Measurements from ENCODE around the gene GCSAML.

The GCSAML gene

GRCh38 chr1:247557926-247558674, 9.2 kb downstream of the GCSAML start:
- no peak overlapping the region for H3K4me3 ChIP-seq (ENCODE audit: low read depth, low read length)
- TF ChIP-seq GLI4 (tag by site-specific recombination; IDR thresholded peaks at IDR 0.05) (no peak), ZNF785 (tag by site-specific recombination; IDR thresholded peaks at IDR 0.05) (no peak), ZNF571 (tag by site-specific recombination; IDR thresholded peaks at IDR 0.05) (no peak), SALL2 (tag by site-specific recombination; IDR thresholded peaks at IDR 0.05; ENCODE audit: borderline replicate concordance) (no peak), HOXD13 (CRISPR knock-in tag; IDR thresholded peaks at IDR 0.05; ENCODE audit: borderline replicate concordance) (no peak), ZNF596 (tag by site-specific recombination; IDR thresholded peaks at IDR 0.05) (no peak), KLF7 (tag by site-specific recombination; IDR thresholded peaks at IDR 0.05; ENCODE audit: borderline replicate concordance) (no peak), SP3 (tag by site-specific recombination; IDR thresholded peaks at IDR 0.05) (no peak), ZNF311 (tag by site-specific recombination; IDR thresholded peaks at IDR 0.05; ENCODE audit: borderline replicate concordance) (no peak), ZNF658 (tag by site-specific recombination; IDR thresholded peaks at IDR 0.05) (no peak), ZNF280C (tag by site-specific recombination; IDR thresholded peaks at IDR 0.05) (no peak), ZNF184 (tag by site-specific recombination; IDR thresholded peaks at IDR 0.05) (no peak), ZNF26 (tag by site-specific recombination; IDR thresholded peaks at IDR 0.05) (no peak), GLIS1 (tag by site-specific recombination; IDR thresholded peaks at IDR 0.05) (no peak), PATZ1 (tag by site-specific recombination; IDR thresholded peaks at IDR 0.05) (no peak), KLF16 (tag by site-specific recombination; IDR thresholded peaks at IDR 0.05) (no peak), MYNN (tag by site-specific recombination; IDR thresholded peaks at IDR 0.05; ENCODE audit: borderline replicate concordance) (no peak), REST (tag by site-specific recombination; IDR thresholded peaks at IDR 0.05) (no peak), SETDB1 (IDR thresholded peaks at IDR 0.05; ENCODE audit: insufficient read length, low read length) (no peak), ZNF335 (tag by site-specific recombination; conservative IDR thresholded peaks at IDR 0.05) (no peak)
- H3K27ac ChIP-seq (ENCODE audit: extremely low read depth, low read depth, low read length): no peak overlapping the region
- no peaks in the 10 kb centered on the region for H3K4me1 ChIP-seq (ENCODE audit: control insufficient read depth, insufficient read depth, low read length)
- no peaks in the 10 kb centered on the region for H3K9me3 ChIP-seq (ENCODE audit: control insufficient read depth, insufficient read depth, low read depth, low read length)
- no peaks in the 10 kb centered on the region for H3K36me3 ChIP-seq (ENCODE audit: control insufficient read depth in 2 of 2, insufficient read depth in 1 of 2, low read length in 2 of 2)
- CTCF ChIA-PET: no interaction called here
- POLR2A ChIA-PET: no interaction called here

All from HEK293 (cell line).